ENCODE results near the gene TEX53.

The TEX53 gene

DNA sequence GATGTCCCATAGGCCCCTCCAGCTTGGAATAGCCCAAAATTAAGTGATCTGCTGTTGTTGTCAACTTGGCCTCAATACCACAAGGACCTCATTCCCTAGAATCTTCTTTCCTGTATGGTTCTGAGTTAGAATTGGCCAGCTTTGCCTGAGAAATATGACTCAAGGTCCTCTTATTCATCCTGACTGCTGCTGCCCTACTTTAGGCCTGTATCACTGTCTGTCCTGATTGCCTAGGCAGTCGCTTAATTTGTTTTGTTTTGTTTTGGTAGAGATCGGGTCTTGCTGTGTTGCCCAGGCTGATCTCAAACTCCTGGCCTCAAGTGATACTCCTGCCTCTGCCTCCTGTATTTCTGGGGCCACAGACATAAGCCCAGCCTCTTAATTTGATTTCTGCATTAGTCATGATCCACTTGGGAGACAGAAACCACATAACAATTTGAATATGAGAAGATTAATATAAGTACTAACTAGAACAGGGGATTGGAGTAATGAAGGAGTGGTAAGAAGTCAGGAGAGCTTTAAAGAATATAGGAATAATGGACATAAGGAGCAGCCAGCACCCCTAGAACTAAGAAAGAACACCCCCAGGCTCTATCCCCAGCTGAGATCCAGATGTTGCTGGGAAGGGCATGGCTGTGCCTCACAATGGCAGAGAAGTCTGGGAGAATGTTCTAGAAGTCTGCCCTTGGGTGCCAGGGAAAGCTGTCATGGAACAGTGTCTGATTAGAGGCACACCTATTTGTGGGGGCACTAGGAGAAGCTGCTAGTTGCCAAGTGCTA, 4.6 kb downstream of the TEX53 start:
- Histone ChIP-seq H3K4me3 (no peak overlapping the region), H3K27me3 (no peaks in the 10 kb centered on the region), H3K36me3 (peaks cover 15% of the 10 kb centered on the region), H4K20me1 (no peaks in the 10 kb centered on the region), H3K4me2 (no peak overlapping the region), H3K4me1 (no peaks in the 10 kb centered on the region; the same call in 1 of the 2 replicates), H3K9ac (no peak overlapping the region), H3K27ac (peak overlapping the region; percentile 25; the same call in 1 of the 2 replicates), H3K9me3 (no peaks in the 10 kb centered on the region)
- TF ChIP-seq Cebpa-rat (IDR thresholded peaks at IDR 0.05), result no peak

DNA sequence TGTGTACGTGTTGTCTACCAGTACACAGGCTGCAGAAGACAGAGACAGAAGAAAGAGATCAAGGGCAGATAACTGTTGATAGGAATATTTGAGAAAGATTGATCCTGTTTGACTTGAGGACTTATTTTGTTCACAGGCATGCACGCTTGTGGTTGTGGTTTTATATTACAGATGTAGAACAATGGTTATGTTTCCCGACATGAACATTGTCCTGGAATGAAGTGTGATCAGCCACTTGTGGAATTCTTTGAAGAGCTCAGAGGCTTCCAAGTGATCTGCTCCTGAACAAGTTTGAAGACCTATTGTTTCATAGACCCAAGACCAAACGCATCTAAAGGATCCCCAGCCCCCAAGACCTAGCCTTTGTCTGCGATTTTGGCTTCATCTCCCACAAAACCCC, 13.7 kb downstream of the TEX53 start:
- TF ChIP-seq Cebpa-rat (IDR thresholded peaks at IDR 0.05), result no peak
- no peak overlapping the region for H3K9ac ChIP-seq
- H3K4me3 ChIP-seq, result no peak overlapping the region
- H3K27me3 ChIP-seq, result no peaks in the 10 kb centered on the region
- H3K36me3 ChIP-seq, result peaks cover 98% of the 10 kb centered on the region
- no peak overlapping the region for H3K4me2 ChIP-seq
- H4K20me1 ChIP-seq, result no peaks in the 10 kb centered on the region
- no peak overlapping the region for H3K27ac ChIP-seq
- H3K9me3 ChIP-seq, result peaks cover 17% of the 10 kb centered on the region
- no peaks in the 10 kb centered on the region for H3K4me1 ChIP-seq

DNA sequence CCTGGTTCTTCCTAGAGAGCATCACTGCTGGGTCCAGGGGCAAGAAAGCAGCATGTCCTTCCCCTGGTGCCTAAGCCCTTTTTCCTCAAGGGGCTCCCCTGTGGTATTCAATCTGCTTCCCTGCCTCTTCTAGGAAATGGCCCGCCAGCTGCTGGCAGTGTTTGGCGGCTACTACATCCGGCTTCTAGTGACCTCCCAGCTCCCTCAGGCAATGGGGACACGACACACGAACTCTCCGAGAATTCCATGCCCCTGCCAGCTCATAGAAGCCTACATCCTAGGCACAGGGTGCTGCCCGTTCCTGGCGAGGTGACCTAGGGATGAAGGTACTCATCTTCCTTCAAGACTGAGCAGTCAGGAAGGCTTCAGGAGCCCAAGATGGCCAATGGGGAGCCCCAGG, 14.6 kb downstream of the TEX53 start:
- Histone ChIP-seq H3K4me2 (no peak overlapping the region), H3K4me3 (no peak overlapping the region), H3K9me3 (peaks cover 17% of the 10 kb centered on the region), H4K20me1 (no peaks in the 10 kb centered on the region), H3K4me1 (no peaks in the 10 kb centered on the region), H3K36me3 (peaks cover 98% of the 10 kb centered on the region), H3K27ac (no peak overlapping the region), H3K9ac (no peak overlapping the region), H3K27me3 (no peaks in the 10 kb centered on the region)
- TF ChIP-seq Cebpa-rat (IDR thresholded peaks at IDR 0.05), result no peak

DNA sequence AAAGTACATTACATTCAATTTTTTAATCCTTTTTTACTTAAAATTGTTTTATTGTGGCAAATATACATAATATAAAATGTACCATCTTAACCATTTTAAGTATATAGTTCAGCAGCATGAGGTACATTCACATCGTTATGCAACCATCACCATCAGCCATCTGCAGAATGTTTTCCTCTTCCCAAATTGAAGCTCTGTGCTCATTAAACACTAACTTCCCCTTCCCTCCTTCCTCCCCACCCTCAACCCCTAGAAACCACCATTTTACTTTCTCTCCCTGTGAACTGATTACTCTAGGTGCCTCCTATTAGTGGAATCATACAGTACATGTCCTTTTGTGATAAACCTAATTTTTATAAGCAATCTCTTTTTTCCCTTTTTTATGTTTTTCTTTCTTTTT, 15.6 kb downstream of the TEX53 start:
- no peaks in the 10 kb centered on the region for H4K20me1 ChIP-seq
- no peak overlapping the region for H3K4me2 ChIP-seq
- no peaks in the 10 kb centered on the region for H3K27me3 ChIP-seq
- H3K9me3 ChIP-seq, result peaks cover 11% of the 10 kb centered on the region
- no peak overlapping the region for H3K9ac ChIP-seq
- peaks cover 100% of the 10 kb centered on the region for H3K36me3 ChIP-seq
- no peak for TF ChIP-seq Cebpa-rat (IDR thresholded peaks at IDR 0.05)
- no peaks in the 10 kb centered on the region for H3K4me1 ChIP-seq
- H3K27ac ChIP-seq, result no peak overlapping the region
- no peak overlapping the region for H3K4me3 ChIP-seq

DNA sequence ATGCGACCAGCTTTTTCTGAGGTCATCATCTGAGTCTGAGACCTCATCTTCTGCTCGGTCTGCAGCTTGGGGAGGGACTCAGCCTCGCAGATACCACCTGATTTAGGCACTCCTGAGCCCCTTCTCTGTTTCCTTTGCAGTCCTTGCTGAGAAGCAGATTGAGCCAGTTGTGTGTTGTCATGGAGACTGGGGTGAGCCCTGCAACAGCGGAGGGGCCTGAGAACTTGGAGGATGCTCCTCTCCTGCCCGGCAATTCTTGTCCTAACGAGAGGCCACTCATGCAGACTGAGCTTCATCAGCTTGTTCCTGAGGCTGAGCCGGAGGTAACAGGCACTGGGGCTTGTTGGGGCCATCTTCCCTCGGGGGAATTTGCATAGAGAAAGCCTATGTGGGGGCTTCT, 19.2 kb downstream of the TEX53 start:
- no peak for TF ChIP-seq Cebpa-rat (IDR thresholded peaks at IDR 0.05)
- Histone ChIP-seq H3K36me3 (peaks cover 100% of the 10 kb centered on the region), H3K27ac (no peak overlapping the region), H3K4me2 (no peak overlapping the region), H3K4me1 (no peaks in the 10 kb centered on the region), H3K9ac (no peak overlapping the region), H3K4me3 (no peak overlapping the region), H3K27me3 (no peaks in the 10 kb centered on the region), H4K20me1 (no peaks in the 10 kb centered on the region), H3K9me3 (no peaks in the 10 kb centered on the region)

DNA sequence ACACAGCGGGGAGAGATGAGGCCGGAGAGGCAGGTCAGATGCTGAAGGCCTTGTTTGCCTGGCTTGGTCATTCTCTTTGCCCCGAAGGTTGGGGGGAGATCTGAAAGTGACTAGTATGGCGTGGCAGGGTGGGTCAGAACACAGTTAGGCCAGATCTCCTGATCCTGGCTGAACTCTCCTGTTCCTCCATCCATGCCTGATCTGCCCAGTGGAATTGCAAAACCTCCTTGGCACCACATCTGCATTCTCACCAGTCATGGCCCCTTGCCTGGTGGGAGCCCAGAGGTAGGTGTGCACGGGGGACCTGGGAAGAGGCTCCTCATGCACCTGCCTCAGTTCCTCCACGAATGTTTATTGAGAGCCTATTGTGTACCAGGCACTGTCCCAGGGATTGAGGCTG, 23.2 kb downstream of the TEX53 start:
- H3K4me3 ChIP-seq, result no peak overlapping the region
- H3K9ac ChIP-seq, result no peak overlapping the region
- no peak for TF ChIP-seq Cebpa-rat (IDR thresholded peaks at IDR 0.05)
- H3K9me3 ChIP-seq, result no peaks in the 10 kb centered on the region
- H3K27me3 ChIP-seq, result no peaks in the 10 kb centered on the region
- no peak overlapping the region for H3K27ac ChIP-seq
- no peaks in the 10 kb centered on the region for H3K4me1 ChIP-seq
- no peak overlapping the region for H3K4me2 ChIP-seq
- peaks cover 19% of the 10 kb centered on the region for H4K20me1 ChIP-seq
- peaks cover 100% of the 10 kb centered on the region for H3K36me3 ChIP-seq

DNA sequence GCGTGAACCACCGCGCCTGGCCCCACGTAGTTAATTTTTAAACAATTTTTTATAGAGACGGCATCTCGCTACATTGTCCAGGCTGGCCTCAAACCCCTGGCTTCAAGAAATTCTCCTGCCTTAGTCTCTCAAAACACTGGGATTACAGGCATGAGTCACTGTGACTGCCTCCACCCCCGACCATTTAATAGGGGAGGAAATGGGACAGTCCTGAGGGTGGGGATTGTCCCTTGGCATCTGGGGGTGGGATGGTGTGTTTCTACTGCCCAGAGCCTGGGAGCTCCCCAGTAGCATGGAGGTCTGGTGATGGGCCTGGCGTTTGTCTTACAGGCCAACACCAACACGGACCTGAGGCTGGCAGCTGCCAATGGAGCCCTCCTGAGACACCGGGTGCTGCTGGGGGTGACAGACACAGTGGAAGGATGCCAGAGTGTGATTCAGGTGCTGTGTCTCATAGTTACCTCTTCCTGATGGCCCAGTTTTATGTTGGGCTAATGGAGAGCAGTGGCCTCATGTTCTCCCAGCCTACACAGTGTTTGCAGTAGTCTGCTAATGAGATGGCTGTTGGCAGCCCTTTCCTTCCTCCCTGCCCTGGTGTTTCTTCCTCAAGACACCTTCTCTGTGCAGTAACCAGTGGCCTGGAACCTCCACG, 24.0 kb downstream of the TEX53 start:
- no peaks in the 10 kb centered on the region for H3K4me1 ChIP-seq
- no peaks in the 10 kb centered on the region for H3K27me3 ChIP-seq
- H3K4me2 ChIP-seq, result no peak overlapping the region
- H4K20me1 ChIP-seq, result peaks cover 27% of the 10 kb centered on the region
- H3K27ac ChIP-seq, result no peak overlapping the region
- no peak overlapping the region for H3K4me3 ChIP-seq
- H3K9me3 ChIP-seq, result no peaks in the 10 kb centered on the region
- H3K9ac ChIP-seq, result no peak overlapping the region
- no peak for TF ChIP-seq Cebpa-rat (IDR thresholded peaks at IDR 0.05)
- H3K36me3 ChIP-seq, result peaks cover 100% of the 10 kb centered on the region

DNA sequence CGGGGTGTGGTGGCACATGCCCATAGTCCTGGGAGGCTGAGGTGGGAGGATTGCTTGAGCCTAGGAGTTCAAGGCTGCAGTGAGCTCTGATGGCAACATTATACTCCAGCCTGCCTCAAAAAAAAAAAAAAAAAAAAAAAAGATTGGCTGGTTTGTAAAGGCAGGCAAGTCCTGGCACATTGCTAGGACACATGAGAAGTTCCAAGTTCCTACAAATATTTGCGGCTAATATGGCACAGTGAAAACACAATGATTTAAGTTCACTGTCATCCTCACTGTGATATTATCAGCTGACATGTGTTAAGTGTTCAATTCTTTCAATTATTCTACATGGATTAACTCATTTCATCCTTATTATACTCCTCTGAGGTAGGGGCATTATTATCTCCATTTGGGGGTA, 26.4 kb downstream of the TEX53 start:
- H3K4me3 ChIP-seq, result no peak overlapping the region
- peaks cover 100% of the 10 kb centered on the region for H3K36me3 ChIP-seq
- no peak overlapping the region for H3K4me2 ChIP-seq

DNA sequence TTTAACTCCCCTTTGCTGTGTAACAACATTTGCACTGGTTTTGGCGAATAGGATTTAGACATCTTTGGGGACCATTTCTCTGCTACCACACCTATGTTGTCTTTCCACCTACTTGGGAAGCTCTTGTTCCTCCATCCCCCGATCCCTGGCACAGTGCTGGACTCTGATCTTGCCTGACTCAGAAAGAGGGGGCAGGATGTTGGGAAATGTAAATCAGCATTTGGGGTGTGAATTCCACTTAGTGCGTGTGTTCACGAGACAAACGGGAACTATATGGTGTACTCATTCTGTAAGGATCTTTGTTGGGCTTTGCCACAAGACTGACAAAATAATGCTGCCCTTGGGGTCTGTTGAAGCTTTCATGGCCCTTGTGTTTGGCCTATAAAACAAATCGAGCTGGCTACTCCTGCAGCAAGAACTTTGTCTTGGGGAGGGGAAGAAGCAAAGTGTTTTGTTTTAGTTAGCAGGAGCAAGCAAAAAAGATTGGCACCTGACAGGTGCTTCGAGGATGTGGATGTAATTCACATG, 28.0 kb downstream of the TEX53 start:
- Histone ChIP-seq H3K4me3 (no peak overlapping the region), H3K4me2 (no peak overlapping the region), H3K9me3 (no peaks in the 10 kb centered on the region), H4K20me1 (peaks cover 49% of the 10 kb centered on the region), H3K4me1 (no peaks in the 10 kb centered on the region), H3K27me3 (no peaks in the 10 kb centered on the region), H3K9ac (no peak overlapping the region), H3K27ac (no peak overlapping the region), H3K36me3 (peaks cover 100% of the 10 kb centered on the region)
- TF ChIP-seq Cebpa-rat (IDR thresholded peaks at IDR 0.05), result no peak

More for the DNA sequence above, 26.4 kb downstream of the TEX53 start:
- Histone ChIP-seq H3K9ac (no peak overlapping the region), H3K27me3 (no peaks in the 10 kb centered on the region), H4K20me1 (peaks cover 42% of the 10 kb centered on the region), H3K9me3 (no peaks in the 10 kb centered on the region), H3K27ac (no peak overlapping the region), H3K4me1 (no peaks in the 10 kb centered on the region)
- no peak for TF ChIP-seq Cebpa-rat (IDR thresholded peaks at IDR 0.05)

DNA sequence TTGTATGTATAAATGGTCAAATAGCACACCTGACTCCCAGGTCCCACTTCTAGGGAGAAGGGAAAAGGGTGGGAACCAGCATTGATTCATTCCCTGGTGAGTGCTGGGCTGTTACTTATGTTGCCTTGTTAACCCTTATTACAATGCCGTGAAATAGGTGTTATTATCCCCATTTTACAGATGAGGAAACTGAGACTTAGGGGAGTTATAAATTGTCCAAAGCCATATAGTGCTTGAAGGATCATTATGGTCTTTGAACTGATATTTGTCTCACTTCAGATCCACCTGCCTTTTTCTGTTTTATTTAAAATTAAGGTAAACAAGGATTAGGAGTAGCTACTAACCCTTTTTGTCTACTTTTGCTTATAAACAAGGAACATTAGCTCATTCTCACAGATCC, 30.1 kb downstream of the TEX53 start:
- H3K27me3 ChIP-seq, result no peaks in the 10 kb centered on the region
- no peak overlapping the region for H3K9ac ChIP-seq
- H3K4me3 ChIP-seq, result no peak overlapping the region
- H4K20me1 ChIP-seq, result peaks cover 66% of the 10 kb centered on the region
- peaks cover 100% of the 10 kb centered on the region for H3K36me3 ChIP-seq
- no peaks in the 10 kb centered on the region for H3K4me1 ChIP-seq
- no peaks in the 10 kb centered on the region for H3K9me3 ChIP-seq
- TF ChIP-seq Cebpa-rat (IDR thresholded peaks at IDR 0.05), result no peak
- no peak overlapping the region for H3K27ac ChIP-seq
- H3K4me2 ChIP-seq, result no peak overlapping the region

All from BLaER1 (cell line).